SW480 (cell line): Measurements from ENCODE around the gene PAPPA.

Experiments used
- DNase-seq: peaks from one replicate; pipeline ENCODE4 v3.0.0-alpha.2; 2016; ENCODE audit warnings: low spot score

Gene PAPPA

DNA sequence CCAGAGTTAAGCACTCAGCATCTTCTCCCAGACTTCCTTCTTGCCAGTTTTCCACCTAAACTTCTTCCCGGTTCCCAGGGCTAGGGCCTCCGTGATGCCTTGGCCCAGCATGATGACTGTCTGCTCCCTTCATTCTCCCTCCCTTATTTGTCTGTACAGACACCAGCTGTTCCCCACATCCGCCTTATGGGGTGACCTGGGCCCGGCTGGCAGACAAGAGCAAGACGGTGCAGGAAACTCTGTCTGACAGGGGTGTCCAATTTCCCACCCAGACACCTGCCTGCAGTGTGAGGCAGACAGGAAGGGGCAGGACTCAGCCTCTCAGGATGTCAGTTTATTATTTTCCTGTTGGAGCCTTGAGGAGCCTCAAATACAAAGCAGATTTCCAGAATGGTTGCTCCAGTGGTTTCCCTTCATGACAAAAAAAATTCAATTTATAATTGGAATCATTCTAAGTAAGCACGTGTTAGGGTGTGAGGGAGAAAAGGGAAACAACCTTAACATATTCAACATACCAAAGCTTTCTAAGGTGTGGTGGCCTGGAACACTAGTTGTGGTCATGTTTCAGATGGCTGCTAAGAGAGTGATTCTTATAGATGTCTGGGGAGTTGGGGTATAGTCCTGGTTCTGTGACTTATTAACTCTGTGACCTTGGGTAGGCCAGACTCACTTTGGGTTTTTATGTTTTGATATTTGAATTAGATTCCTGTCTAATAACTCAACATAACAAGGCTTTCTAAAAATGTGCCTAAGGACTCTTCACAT, 234.5 kb downstream of the PAPPA start:
- no peak for DNase-seq

DNA sequence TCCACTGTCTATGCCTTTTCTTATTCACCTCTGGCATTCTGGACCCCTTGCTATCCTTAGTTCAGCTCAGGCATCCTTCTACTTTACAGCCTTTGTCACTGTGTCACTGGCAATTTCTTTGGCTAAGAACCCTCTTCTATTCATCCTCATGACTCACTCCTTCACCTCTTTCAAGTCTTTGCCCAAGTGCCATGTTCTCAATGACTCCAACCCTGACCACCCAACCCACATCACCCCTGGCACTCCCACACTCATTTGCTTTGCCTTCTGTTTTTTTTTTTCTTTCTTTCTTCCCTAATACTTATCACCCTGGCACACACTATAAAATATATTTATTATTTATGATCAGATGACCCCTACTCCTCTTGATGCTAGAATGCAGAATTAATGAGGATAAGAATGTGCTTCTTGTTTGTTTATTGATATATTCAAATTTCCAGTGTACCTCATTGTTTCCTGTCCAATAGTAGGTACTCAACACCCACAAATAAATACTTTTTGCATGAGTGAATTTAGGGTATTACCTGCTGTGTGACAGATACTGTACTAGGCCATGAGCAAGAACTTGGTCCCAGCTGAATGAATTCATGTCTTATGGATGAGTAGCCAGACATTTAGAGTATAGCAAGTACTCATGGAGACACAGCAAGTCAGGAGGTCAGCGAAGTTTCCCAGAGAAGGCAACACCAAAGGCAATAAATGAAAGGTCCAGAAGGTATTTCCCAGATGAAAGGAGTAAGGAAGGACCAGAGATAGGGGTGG, 236.1 kb downstream of the PAPPA start:
- DNase-seq: peak; percentile 6

DNA sequence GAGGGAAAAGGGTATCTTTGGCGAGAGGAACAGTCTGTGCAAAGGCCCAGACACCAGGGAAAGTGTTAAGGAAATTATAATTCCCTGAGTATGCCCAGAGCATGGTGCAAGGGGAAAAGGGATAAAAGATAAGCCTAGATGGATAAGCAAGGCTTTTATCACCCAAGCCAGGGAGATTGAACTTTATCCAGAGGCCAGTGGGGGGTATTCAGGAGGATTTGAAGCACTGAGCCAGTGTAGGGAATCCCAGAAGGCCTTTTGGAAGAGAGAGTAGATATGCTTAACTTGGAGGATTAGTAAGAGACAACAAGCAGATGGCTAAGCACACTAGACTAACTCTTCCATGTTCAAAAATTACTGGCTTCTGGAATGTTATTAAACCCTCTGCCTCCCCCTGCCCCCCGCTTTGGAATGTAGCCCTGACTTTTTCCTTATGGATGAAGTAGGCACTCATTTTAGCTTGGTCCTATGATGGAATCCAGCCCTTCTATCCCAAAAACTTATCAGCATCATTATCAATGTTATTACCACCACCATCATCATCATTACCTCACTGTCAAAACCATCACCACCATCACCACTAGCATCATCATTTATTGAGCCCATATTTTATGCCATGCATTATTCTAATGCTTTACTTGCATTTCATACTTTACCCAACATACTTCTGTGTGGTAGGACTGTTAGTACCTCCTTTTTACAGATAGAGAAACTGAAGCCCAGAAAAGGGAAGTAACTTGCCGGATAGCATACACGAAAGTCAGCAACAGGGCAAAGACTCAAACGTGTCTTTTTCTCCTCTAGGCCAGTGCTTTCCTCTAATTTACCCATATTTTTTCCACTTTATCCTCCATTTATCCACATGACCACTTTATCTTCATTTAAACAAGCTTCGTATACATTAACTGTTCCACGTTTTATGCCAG, 237.0 kb downstream of the PAPPA start:
- no peak for DNase-seq

DNA sequence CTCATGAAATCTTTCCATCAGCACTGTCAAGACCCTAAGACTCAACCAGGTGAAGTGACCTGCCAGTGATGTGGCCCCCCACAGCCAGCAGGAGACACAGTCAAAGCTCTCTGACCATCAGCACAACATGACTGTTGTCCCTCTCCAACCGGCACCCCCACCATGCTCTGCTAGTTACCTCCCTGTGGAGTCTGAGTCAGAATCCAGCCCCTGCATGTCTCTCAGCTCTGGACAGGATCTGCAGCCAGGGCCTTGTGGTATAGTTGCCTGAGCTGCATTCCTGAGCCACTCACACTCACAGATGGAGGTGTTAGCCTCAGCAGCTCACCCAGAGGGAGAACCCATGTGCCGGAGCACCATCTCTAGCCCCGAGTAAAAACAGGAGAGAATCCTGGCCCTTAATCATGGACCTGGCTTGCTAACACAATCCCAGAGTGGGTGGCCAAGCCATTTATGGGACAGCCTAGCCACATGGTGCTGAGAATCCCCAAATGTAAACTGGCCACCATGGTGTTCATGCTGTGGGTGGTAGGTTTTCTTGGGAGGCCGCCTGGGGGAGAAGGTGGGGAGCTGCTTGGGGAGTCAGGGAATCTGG, 237.8 kb downstream of the PAPPA start:
- DNase-seq: no peak

DNA sequence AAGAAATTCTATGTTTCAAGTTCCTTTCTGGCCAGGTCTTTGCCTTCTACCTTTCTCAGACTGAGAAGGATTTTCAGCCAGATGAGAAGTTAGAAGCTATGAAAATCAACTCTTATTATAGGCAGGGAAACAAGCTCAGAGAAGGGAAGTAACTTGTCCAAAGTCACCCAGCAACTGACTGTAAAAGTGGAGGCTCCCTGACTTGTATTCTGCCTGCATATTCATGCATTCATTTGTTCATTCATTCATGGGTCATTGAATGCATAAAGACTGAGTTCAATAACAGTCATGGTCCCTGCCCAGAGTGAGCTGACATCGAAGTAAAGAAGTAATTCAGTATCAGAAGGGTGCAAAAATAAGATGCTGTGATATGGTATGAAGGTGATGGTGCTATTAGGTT, 239.6 kb downstream of the PAPPA start:
- no peak for DNase-seq

DNA sequence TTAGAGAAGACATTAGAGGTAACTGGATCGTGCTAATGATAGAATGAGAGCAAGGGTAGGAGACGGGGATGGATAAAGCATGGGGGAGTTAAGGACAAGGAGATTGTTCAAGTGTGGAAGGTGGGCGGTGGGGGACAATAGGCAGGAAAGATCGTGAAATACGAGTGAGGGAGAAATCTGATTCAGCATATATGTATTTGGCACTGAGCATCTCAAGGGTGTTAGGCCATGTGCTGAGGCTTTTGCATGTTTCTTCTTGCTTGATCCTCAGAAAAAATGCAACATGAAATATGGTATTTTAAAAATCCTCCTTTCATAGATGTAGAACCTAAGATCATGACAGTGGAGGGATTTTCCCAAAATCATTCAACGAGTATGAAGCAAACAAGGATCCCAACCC, 240.5 kb downstream of the PAPPA start:
- no peak for DNase-seq

DNA sequence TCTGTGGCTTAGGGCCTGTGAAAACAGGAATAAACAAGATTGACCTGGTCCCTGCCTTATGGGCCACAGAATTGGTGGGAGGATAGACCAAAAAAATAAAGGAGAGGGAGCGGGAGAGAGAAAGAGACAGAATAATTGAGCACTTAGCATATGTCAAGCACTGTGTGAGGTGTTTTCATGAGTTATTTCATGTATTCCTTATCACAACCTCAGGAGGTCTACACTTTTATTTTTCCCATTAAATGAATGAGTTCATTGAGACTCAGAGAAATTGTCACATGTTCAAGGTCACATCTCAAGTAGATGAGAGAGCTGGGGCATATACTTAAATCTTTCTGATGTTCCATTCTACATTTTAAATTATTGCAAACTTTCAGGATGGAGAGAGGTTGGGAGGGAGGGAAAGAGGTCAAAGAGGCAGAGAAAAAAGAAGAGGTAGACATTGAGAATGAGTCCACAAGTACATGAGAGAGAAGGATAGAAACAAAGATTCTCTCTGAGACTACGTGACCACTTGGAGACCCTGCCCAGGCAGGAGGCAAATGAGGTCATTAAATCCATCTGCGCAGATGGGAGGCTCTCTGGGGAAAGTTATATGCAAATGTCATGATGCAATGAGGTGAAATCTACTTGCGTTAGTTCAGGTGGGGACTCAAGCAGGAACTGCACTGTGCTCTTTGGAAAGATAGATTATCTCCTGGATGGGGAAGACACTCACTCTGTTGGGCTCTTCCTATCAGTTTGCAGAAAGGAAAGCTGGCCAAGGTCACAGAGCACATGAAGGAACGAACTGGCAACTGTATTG, 241.5 kb downstream of the PAPPA start:
- peak; percentile 47 for DNase-seq

DNA sequence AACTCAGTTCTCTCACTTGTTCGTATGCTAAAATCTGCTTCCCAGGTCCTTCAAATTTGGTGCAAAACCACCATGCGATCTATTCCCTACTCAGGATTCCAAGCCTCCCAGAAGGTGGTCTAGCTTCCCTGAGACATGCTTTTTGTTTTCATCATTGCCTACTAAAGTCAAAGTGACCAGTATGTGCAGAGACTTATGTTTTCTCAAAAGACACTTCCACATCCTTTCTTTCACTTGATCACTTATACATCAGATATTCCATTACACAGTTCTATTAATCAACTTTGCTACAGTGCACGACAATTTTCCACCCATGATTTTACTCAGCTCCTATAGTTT, 242.1 kb downstream of the PAPPA start:
- no peak for DNase-seq

DNA sequence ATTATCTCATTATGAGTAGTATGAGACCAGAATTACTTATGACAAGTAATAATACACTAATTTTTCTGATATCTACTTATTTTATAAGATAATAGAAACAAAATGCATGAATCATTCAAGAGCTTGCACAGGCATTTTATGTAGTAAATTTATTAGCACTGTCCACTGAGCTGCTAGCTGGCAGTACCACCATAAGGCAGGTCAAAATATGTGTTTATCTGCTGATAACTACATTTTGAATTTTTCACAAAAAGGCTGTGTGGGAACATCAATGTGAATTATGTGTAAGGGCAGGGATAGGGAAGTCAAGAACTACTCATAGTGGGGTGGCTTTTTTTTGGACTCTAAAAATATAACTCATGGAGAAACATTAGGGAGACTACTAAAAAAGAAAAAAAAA, 249.6 kb downstream of the PAPPA start:
- no peak for DNase-seq

DNA sequence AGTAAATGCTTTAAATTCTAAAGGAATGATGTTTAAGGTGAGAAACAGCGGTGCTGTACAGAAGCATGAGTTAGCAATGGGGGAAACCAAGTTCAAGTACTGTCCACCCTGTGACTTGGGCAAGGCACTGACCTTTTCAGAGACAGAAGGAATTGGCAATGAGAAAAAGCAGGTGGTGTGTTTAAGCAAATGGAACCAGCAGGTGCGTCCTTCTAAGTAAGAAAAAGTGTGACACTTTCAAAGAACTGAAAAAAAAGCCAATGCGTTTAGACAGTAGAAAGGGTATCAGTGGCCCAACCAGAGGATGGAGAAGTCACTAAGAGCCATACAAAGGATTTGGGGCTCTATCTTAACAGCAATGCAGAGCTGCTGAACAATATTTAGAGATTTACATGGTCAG, 250.6 kb downstream of the PAPPA start:
- DNase-seq: no peak

DNA sequence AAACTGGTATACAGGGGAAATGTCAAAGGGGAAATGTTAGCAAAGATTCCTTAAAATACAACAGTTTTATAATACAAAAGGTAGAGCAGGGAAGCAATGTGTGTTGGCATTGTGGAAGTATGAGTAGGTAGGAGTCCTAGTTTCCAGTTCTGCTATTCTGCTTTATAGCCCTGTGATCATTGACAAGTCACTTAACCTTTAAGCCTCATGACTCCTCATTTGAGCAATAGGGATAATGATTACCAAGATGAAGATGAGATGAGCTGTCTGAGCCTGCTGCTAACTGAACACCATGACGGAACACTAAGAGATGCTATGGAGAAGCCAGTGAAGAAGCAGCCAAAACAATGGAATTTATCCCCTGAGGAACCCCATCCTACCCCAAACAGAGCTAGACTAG, 251.7 kb downstream of the PAPPA start:
- no peak for DNase-seq

DNA sequence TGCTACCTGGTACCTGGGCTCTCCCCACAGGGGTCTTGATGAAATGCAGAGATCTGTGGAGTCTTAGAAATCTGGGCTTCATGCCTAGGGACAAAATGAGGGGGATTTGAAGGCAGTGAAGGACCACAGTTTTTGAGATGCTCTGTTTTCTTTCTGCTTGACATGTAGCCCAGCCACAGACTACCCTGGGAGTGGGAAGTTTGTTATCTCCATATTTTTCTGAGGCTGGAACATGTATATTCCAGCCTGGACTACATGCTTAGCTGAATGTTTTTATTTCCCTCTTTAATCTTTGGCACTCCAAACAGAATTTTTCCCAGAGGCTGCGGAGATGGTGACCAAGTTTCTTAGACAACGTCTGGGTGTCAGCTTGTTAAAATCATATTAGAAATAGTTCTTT, 252.9 kb downstream of the PAPPA start:
- DNase-seq: no peak

DNA sequence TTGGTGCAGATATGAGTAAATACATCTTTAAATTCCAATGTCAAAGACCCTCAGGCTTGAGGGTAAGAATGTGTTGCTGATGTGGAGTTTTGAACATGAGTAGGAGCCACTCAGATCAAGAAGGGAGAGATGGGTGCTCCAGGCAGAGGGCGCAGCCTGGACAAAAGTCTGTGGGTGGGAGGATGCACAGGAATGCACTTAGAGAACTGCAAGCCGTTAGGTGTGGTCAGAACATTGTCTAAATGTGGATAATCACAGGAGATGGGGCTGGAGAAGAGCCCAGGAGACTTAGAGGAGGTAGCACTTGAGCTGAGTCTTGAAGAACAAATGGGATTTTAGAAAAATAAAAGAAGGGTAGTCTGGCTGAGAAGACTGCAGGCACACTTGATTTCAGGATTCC, 255.5 kb downstream of the PAPPA start:
- no peak for DNase-seq

DNA sequence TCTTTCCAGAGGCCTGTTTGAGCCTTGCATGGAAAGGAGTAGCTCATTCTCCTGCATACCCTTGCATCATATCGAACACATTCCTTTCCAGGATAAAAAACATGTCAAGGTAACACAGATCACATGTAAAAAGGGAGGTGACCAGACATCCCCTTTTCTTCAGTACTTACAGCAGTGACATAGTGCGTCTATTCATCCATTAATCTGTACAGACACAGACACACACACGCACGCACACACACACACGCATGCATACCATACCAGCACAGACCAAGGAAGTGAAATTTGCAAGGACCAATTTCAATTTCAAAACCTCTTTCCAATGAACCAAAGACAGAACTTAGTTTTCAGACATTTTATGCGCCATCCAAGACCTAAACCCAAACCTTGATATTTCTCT, 256.0 kb downstream of the PAPPA start:
- DNase-seq: no peak

DNA sequence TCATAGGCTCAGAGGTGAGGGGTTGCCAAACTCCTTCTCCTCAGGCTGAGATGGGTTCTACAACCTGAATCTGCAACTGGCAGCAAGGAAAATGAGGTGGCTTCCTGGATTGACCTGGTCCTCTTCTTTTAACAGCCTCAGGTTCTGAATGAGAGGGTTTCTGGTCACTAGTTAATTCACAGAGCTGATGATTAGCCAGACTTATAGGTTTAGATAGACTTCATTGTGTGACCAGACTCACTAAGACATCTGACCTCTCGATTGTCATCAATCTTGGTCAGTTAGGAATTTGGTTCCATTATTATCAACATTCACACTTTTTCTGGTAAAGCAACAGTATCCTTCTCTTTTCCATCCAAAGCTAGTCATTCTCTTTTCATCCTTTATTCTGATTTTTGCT, 257.9 kb downstream of the PAPPA start:
- DNase-seq: no peak

DNA sequence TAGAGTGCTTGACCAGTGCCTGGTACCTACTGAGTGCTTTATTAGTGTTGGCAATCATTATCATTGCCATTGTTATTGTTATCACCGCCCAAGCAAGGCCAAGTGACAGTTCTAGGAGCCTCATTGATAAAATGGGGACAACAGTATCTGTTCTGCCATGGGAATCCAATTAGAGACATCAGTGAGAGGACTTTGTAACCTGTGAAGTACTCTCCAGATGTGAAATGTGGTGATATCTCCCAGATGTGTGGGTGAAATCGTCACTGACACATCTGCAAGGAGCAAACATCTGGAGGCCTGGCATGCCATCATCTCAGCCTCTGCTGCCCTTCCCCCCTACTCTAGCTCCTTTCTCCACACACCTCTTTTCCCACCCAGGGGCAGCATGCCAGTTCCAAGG, 260.8 kb downstream of the PAPPA start:
- DNase-seq: no peak

DNA sequence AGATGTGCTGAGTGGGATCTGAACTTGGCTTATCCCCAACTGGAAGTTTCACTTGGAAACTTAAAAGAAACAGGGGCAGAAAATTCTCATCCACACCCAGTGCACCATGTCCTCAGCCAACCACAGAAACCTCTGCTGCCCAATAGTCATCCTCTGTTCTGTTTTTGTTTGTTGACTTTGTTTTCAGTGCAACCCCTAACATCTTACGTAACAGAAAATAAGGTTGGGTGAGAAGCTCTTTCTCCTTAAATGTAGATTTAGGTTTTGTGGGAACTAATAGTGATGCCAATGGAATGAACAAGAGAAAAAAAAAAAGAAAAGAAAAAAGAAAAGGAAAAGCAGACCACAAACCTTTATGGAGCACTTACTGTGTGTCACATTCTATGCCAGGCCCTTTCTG, 262.8 kb downstream of the PAPPA start:
- DNase-seq: no peak

DNA sequence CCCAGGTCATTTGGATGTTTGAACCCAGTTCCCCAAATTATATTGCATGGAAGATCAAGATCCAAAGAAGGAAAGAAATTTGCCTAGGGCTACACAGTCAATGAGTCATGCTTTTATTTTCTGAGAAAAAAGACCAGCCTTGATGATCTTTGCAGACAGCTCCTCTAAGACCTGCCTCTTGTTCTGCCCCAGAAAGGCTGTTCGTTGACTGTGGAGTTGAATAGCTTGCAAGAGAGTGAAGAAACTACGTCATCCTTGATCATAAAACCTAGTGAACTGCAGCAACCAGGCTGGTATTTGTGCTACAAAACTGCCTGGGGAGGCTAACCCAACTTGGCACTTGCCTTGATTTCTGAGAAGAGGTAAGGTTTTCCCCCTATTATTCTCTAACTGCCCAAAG, 263.9 kb downstream of the PAPPA start:
- DNase-seq: no peak

DNA sequence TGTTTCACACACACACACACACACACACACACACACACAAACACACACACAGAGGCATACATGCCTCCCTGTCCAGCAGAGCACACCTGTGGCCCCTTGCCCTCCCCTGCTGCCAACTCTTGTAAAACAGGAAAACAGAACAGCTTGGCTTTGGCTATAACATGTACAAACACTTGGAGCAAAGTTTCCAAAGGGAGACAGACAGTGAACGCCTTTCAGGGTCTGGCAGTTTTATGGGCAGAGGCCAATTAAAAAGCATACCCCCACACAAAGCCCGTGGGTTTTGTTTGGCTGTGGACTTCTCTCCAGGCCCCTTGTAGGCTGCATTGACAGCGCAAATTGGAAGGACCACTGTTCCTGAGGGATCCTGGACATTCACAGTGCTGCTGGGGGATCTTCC, 265.6 kb downstream of the PAPPA start:
- DNase-seq: no peak

DNA sequence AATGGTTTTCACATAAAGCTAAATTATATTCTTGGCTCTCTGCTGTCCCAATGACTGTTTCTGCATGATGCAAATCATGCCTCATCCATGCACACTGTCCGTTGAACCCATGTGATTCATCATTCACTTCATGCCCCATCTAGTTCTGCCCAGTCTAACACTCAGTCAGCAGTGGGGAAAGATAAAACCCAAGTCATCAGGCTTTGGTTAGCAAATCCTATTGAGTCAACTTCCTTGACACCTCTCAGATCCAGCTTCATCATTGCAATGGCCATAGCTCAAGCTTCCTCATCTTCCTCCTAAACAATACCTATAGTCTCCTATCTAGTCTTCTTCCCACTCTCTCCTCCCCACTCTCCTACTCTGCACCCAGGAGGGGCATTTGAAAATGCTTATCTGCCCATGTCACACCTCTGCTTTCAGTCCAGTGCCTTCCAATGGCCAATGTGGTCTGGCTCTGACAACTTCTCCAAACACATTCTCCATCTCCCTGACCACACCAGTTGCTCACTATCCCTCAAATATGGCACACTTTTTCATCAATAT, 267.5 kb downstream of the PAPPA start:
- DNase-seq: no peak
